ENCODE data around the gene USP6NL. TPM values are rescaled to one million over a fixed set of nuclear protein-coding genes. Genes with fewer than 3 reads are reported as not detected.

Gene USP6NL
- total RNA-seq, 1 donor from 2014 or later = 39.9 TPM

DNA sequence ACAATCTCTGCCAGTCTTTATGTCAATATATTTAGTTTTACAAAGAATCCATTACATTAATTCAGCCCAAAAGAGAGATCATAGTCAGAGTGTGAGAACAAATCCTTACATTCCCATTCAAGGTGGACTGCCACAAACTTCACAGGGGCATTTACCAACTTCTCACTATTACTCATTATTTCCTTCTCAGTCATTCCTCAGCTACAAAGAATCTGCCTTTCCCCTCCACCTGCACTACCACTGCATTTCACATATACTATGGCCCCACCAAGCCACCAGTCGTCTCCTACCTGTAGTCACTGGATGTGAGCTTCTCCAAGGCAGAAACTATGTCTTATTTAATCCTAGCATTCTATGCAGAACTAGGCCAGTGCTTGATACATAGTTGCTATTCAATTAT, 94.3 kb downstream of the USP6NL start:
- DNase-seq (ENCODE audit: low spot score) = no peak
- Mint-ChIP-seq H3K4me3 (no peak overlapping the region), H3K9me3 (no peaks in the 10 kb centered on the region), H3K27ac (no peak overlapping the region), H3K36me3 (peaks cover 17% of the 10 kb centered on the region), H3K27me3 (ENCODE audit: insufficient read depth, low read depth) (no peaks in the 10 kb centered on the region), H3K4me1 (peaks cover 9% of the 10 kb centered on the region)
- H4K20me1 ChIP-seq (ENCODE audit: low read depth) = peaks cover 14% of the 10 kb centered on the region
- H3F3A ChIP-seq (ENCODE audit: low read depth) = peaks cover 3% of the 10 kb centered on the region
- no peaks in the 10 kb centered on the region for H3K4me1 ChIP-seq
- H2AFZ ChIP-seq (replicated peaks) = no peak overlapping the region
- H3K9ac ChIP-seq = no peak overlapping the region
- no peaks in the 10 kb centered on the region for H3K9me3 ChIP-seq (ENCODE audit: low read depth)
- no peaks in the 10 kb centered on the region for H3K36me3 ChIP-seq
- no peaks in the 10 kb centered on the region for H3K27me3 ChIP-seq
- H3K4me2 ChIP-seq = no peak overlapping the region
- no peak overlapping the region for H3K27ac ChIP-seq
- TF ChIP-seq, protein P1, sequence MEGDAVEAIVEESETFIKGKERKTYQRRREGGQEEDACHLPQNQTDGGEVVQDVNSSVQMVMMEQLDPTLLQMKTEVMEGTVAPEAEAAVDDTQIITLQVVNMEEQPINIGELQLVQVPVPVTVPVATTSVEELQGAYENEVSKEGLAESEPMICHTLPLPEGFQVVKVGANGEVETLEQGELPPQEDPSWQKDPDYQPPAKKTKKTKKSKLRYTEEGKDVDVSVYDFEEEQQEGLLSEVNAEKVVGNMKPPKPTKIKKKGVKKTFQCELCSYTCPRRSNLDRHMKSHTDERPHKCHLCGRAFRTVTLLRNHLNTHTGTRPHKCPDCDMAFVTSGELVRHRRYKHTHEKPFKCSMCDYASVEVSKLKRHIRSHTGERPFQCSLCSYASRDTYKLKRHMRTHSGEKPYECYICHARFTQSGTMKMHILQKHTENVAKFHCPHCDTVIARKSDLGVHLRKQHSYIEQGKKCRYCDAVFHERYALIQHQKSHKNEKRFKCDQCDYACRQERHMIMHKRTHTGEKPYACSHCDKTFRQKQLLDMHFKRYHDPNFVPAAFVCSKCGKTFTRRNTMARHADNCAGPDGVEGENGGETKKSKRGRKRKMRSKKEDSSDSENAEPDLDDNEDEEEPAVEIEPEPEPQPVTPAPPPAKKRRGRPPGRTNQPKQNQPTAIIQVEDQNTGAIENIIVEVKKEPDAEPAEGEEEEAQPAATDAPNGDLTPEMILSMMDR (IDR thresholded peaks at IDR 0.05) = no peak
- TF ChIP-seq EZH2phosphoT487 (IDR thresholded peaks at IDR 0.05) (no peak), EZH2 (IDR thresholded peaks at IDR 0.05) (no peak)
- H3K79me2 ChIP-seq (ENCODE audit: low read depth) = no peaks in the 10 kb centered on the region
- no peak overlapping the region for H3K4me3 ChIP-seq

DNA sequence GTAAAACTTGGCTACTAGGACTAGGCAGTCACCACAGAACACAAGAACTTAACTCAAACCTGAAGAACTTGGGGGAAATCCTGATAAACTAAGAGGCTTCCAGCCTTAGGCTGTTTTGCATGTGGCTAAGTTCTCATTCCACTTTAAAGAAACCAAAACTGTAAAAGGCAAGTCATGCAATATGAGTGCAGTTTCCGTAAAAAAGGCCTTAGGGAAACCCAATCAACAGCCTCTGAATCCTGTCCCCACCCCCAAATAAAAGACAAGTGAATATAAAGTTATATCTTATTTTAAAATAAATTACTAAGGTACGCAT, 95.1 kb downstream of the USP6NL start:
- no peak overlapping the region for H3K27ac Mint-ChIP-seq
- H3K27me3 ChIP-seq = no peaks in the 10 kb centered on the region

DNA sequence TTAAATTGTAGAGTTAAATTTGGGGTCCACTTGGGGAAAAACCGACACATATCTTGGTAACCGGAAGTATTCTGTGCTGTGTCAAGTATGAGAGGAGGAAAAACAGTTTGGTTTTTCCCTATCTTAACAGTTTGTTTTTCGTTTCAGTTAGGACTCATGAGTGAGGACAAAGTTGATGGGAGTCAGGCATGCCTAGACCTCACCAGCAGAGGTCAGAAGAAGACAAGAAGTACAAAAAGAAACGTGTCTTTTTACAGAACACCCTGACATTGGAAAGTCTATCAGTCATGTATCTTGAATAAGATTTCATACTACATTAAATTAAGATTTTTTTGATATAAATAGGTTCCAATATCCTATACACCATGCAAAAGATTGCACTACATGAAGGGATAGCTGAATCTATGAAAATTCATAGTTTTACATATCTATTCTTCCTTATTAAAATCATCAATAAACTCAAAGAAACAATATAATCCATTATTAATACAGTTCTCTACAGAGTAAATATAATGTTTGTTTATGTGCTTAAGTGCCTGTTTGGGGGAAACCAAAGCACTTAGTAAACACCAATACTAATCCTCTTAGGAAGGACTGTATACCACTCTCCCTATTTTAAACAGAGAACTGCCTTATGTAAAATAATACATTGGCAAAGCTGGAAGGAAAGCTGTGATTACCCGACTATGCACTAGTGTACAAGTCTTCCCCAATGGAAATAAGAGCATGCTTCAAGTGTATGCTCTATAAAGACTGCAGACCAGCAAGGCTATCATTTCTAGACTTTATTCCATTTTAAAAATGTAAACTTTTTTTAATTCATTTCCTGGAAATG, 95.6 kb downstream of the USP6NL start:
- Histone ChIP-seq H3K9ac (no peak overlapping the region), H3F3A (ENCODE audit: low read depth) (peaks cover 6% of the 10 kb centered on the region), H3K4me1 (peaks cover 3% of the 10 kb centered on the region), H2AFZ (replicated peaks) (no peak overlapping the region), H3K9me3 (ENCODE audit: low read depth) (no peaks in the 10 kb centered on the region), H3K4me2 (no peak overlapping the region), H3K27me3 (no peaks in the 10 kb centered on the region), H3K27ac (no peak overlapping the region), H3K4me3 (no peak overlapping the region), H3K79me2 (ENCODE audit: low read depth) (peaks cover 4% of the 10 kb centered on the region), H3K36me3 (no peaks in the 10 kb centered on the region), H4K20me1 (ENCODE audit: low read depth) (peaks cover 15% of the 10 kb centered on the region)
- no peak overlapping the region for H3K4me3 Mint-ChIP-seq
- H3K9me3 Mint-ChIP-seq = no peaks in the 10 kb centered on the region
- no peak overlapping the region for H3K27ac Mint-ChIP-seq
- peaks cover 18% of the 10 kb centered on the region for H3K4me1 Mint-ChIP-seq
- peaks cover 17% of the 10 kb centered on the region for H3K36me3 Mint-ChIP-seq
- DNase-seq (ENCODE audit: low spot score) = peak; percentile 60
- H3K27me3 Mint-ChIP-seq (ENCODE audit: insufficient read depth, low read depth) = no peaks in the 10 kb centered on the region
- TF ChIP-seq, protein P1 (IDR thresholded peaks at IDR 0.05) = peak; percentile 76
- no peak for TF ChIP-seq EZH2 (IDR thresholded peaks at IDR 0.05)

More for the DNA sequence above, 95.1 kb downstream of the USP6NL start:
- Histone ChIP-seq H3K36me3 (no peaks in the 10 kb centered on the region), H3F3A (ENCODE audit: low read depth) (peaks cover 3% of the 10 kb centered on the region), H3K79me2 (ENCODE audit: low read depth) (peaks cover 4% of the 10 kb centered on the region), H3K4me3 (no peak overlapping the region), H4K20me1 (ENCODE audit: low read depth) (peaks cover 14% of the 10 kb centered on the region), H3K4me1 (no peaks in the 10 kb centered on the region), H3K9ac (no peak overlapping the region), H3K27ac (no peak overlapping the region), H3K4me2 (no peak overlapping the region), H3K9me3 (ENCODE audit: low read depth) (no peaks in the 10 kb centered on the region), H2AFZ (replicated peaks) (no peak overlapping the region)
- Mint-ChIP-seq H3K4me3 (no peak overlapping the region), H3K27me3 (ENCODE audit: insufficient read depth, low read depth) (no peaks in the 10 kb centered on the region), H3K9me3 (no peaks in the 10 kb centered on the region), H3K4me1 (peaks cover 15% of the 10 kb centered on the region), H3K36me3 (peaks cover 17% of the 10 kb centered on the region)
- TF ChIP-seq EZH2phosphoT487 (IDR thresholded peaks at IDR 0.05) (no peak), EZH2 (IDR thresholded peaks at IDR 0.05) (no peak)
- DNase-seq (ENCODE audit: low spot score) = no peak

DNA sequence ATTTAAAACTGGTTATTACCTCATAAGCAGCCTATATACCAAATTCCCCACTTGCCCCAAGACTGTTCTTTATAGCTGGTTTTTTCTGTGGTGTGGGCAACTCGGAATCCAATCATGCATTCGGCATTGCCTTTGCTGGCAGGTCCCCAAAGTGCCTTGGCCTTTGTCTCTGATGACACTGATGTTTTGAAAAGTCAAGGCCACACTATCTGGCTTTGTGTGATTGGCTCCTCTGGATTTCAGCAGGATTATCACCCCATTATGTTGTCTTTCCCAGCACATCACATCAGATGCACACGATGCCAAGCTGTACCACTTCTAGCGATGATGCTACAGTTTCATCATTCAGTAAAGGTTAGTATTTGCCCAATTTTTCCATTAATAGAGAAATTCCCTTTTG, 97.7 kb downstream of the USP6NL start:
- Mint-ChIP-seq H3K27ac (no peak overlapping the region), H3K9me3 (no peaks in the 10 kb centered on the region), H3K4me3 (no peak overlapping the region), H3K36me3 (peaks cover 7% of the 10 kb centered on the region), H3K4me1 (peaks cover 29% of the 10 kb centered on the region), H3K27me3 (ENCODE audit: insufficient read depth, low read depth) (no peaks in the 10 kb centered on the region)
- no peak for DNase-seq (ENCODE audit: low spot score)
- peaks cover 23% of the 10 kb centered on the region for H3K4me1 ChIP-seq
- H3K9me3 ChIP-seq (ENCODE audit: low read depth) = no peaks in the 10 kb centered on the region
- H3K4me2 ChIP-seq = no peak overlapping the region
- H3K27me3 ChIP-seq = no peaks in the 10 kb centered on the region
- no peak overlapping the region for H3K4me3 ChIP-seq
- peaks cover 4% of the 10 kb centered on the region for H3K79me2 ChIP-seq (ENCODE audit: low read depth)
- H2AFZ ChIP-seq (replicated peaks) = no peak overlapping the region
- H4K20me1 ChIP-seq (ENCODE audit: low read depth) = peaks cover 19% of the 10 kb centered on the region
- H3K9ac ChIP-seq = no peak overlapping the region
- peaks cover 6% of the 10 kb centered on the region for H3K36me3 ChIP-seq
- peaks cover 23% of the 10 kb centered on the region for H3F3A ChIP-seq (ENCODE audit: low read depth)
- no peak overlapping the region for H3K27ac ChIP-seq
- TF ChIP-seq EZH2phosphoT487 (IDR thresholded peaks at IDR 0.05) = no peak
- TF ChIP-seq EZH2 (IDR thresholded peaks at IDR 0.05) = no peak
- TF ChIP-seq, protein P1 (IDR thresholded peaks at IDR 0.05) = no peak
